Suppressor macrophage (primary cell): ENCODE results near the gene CTNNAL1.

ENCODE experiments used
- DNase-seq, 4 experiments: peaks; one replicate each; pipeline ENCODE4 v3.0.0-alpha.2; 2020 to 2022

The CTNNAL1 gene

DNA sequence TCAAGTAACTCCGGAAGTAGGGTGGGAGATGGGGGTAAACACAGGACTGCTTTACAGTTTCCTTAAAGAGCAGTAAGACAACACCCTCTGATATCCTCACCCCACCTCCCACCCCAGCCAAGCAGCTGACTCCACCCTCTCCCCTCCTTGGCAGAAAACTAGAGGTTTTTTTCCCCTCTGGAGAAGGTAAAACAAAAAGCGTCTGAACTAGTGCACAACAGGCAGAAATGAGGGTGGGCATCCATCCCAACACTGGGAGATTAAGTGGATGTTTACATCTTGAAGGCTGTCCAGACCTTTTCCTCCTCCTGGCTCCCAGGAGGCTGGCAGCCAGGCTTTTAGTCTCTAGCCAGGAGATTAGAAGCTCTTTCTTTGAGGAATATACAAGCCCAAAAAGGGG is 13.9 kb upstream of the CTNNAL1 start:
- no peak for DNase-seq

DNA sequence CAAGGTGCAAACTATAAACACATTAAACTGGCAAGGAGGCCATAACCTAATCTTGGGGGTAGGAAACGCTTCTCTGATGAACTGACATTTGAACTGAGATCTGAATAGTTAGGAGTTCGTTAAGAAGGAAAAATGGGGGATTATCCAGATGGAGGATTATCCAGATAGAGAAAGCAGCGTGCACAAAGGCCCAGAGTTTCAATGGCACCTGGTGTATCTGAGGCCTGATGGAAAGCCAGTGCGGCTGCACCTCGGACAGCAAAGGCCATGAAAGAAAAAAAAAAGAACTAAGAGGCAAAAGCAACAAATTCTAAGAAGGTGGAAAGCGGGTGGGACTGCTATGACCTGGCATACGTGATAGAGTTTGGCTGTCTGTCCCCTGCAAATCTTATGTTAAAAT is 13.0 kb upstream of the CTNNAL1 start:
- no peak for DNase-seq

DNA sequence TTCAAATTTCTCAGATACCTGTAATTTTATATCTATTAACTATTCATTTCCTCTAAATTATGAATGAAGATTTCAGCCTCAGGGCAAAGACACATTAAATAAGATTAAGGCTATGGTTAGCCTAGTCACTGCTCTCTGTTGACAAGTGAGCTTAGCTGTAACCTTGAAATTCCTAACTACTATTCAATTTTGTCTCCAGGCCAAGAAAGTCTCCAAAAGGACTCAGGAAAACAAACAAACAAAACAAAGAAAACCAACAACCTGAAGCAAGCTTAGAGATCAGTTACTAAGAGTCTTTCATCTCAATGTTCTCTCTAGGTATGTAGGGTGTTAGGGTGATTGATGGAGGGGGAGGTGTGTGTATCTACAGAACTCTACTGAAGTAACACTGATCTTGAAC is 9.6 kb upstream of the CTNNAL1 start:
- no peak for DNase-seq

DNA sequence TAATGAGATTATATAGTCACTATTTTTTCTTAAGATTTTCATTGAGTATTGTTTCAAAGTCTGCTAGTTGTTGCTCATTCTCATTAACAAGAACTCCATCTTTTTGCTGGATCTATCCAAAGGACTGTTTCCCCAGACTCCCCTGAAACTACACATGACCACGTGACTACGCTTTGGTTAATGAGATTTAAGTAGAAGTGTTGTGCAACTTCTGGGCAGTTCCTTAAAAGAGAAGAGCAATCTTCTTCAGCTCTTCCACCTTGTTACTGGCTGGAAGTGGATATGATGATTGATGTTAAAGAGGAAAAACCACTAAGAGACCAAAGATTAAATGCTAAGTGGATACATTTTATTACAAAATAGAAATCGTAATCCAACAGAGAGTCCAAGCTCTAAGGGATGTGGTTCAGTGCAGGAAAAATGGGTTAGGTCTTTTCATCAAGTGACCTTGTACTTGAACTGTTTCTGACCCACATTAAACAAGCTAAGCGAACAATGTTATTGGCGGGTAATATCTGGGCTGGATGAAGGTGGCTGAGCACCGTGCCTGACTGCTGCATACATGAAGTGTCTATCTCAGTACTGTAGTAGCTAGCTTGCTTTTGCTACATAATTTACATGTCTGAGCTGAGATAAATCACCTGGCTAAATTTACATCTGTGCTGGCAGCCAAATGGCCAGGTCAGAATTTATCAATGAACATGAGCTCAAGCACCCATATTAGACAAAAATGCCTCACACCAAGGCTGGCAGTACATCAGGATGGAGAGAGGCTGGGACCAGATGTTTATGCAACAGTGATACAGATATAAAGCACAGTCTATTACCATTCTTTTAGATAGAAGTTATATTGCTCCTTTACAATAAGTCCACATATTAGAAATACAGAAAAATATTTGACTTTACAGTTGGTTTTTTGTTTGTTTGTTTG is 7.5 kb upstream of the CTNNAL1 start:
- DNase-seq = peak; percentile 16 to 67 (median 50)

DNA sequence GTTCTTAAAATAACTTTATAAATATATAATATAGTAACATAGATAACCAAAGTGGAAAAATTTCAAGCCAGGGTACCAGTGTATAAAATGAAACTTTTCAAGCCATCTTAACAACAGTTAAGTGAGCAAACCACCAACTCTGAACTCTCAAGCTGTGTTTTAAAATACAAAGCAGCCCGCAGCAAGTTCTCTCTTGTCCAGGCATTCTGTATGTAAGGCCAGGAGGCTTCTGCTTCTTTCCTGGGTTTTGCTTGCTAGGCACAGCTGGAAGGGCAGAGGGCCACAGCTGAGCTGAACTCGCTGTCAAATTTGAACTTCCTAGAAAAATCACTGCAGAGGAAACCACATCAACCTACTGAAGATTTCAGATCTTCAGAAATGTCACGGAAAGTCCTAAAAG is 6.8 kb upstream of the CTNNAL1 start:
- peak in 2 of 4 experiments; percentile 4 to 12 for DNase-seq

DNA sequence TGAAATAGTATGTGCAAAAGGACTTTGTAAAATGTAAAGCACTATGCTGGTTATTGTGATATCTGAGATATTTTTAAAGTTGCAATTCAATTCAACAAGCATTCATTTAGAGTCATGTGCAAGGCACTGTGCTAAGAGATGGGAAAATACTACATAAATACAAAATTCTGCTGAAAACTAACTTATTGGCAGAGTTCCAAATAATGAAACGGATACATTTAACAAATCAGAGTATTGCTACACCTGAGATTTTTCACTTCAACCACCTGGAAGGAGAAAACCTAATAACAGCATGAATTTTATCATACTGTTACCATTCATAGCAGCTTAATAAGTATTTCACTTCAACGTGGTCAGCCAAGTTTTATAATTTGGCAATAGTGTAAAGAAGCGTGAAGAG is 6.1 kb upstream of the CTNNAL1 start:
- DNase-seq = no peak

DNA sequence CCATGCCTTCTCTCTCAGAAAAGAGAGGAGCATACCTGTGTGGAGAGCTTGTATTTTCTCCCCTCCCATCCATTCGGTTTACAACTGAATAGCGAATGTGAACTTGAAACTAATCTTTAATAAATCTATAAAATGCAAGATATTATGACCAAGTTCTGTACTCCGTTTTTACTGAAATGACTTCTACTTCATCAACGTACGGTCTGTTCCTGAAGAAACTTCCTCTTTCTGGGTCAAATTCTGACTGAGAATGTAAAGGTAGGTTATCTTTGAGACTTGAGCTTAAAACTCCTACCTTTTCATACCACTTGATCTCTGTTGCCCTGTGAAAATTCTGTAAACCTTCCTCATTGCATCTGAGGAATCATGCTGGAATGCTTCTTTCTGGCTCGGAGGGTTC is 4.2 kb upstream of the CTNNAL1 start:
- DNase-seq = no peak

DNA sequence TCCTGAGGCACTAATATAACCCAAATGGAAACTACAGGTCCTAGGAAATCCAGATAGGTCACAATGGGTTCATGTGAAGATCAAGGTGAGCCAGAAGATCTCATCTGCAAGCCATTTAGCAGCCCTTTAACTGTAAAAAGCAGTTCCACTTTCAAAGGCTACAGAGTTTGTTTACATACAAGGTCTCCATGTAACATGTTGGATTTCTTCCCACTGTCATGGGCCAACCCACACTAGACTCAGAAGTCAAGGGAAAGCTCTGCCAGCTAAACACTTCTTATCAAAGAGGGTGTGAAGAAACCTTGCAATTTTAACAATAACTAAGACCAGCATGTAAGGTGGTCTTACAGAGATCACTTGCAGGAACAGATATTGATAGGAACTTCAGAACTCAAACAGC is 3.8 kb upstream of the CTNNAL1 start:
- DNase-seq = no peak

DNA sequence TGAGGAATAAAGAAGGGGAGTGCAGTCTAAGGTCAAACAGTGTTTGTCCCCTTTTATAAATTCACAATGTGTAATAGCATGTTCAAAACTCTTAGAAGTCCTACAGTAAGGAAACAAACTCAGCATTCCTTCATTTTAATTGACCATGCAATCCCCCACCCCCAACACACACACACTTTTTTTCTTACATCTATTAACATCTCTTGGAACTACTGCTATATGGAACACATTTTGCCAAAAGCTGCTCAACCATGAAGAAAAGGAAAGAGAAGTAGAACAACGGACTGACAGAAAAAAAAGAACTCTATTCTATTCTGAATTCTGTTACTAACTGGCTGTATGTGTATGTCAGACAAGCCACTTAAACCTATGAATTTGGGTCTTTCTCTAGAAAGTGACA is 2.8 kb upstream of the CTNNAL1 start:
- no peak for DNase-seq

DNA sequence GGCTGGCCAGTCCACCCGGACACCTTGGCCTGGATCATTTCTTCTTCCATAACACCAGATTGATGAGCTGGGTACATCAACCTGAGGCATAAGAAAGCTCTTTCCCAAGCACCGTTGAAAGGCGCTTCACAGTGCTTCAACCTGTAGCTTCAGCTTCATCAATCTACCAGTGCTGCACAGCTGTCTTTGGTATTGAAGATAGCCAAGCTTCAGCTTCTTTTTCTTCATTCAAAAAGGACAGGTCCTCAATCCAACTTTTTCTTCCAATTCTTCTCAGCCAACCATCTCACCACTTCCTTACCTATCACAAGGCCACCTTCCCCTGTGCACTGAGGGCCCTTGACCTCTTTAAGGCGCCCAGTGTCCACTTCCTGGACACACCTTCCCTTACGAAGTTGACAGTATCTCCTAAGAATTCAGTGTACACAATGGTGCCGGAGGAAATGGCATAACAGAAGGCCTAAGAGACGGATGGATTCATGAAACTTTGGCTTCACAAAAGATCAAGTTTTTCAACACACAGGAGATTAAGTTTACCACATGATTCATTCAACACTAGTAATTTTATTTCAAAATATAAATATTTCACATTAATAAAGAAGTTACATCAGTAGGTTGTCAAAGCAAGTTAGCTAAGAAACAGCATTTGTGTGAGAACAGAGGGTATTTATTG is 1.4 kb upstream of the CTNNAL1 start:
- no peak for DNase-seq

DNA sequence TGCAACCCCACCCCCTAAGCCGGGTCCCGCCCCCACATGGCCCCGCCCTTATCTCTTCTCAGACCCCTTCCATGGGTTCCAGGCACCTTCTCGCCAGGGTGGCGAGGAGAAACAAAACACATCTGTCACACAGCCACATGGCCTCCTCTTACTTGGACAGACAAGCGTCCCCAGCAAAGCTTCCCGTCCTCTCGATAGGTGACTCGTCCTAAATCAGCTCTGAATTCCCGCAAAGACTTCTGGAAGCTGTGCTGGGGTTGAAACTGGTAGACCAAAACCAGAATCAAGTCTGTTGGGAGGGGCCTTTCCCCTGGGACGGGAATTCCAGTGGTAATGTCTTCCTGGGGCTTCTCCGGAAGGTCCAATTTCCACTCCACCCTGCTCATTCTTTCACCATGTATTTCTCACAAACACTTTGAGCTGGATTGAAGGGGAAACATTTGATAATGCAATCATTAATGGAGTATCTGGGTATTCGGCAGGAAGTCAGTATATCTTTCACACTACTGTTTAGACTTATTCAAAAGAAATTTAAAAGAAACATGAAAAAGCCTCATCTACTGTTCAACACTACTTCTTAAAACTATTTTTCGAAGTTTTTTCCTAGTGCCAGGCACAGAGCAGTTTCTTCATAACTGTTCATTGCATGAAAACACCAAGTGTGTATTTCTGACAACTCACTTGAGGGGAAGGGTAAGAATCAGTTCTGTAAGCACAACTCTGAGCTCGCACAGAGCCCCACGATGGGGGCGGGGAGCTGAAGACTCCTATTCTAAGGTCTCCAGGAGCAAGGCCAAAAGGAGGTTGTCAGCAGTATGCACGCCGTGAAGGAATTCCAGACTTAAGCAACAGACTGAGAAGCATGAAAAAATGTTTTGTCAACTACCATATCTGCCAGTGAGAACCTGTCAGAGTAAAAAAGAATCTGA is 644 bp upstream of the CTNNAL1 start:
- no peak for DNase-seq

DNA sequence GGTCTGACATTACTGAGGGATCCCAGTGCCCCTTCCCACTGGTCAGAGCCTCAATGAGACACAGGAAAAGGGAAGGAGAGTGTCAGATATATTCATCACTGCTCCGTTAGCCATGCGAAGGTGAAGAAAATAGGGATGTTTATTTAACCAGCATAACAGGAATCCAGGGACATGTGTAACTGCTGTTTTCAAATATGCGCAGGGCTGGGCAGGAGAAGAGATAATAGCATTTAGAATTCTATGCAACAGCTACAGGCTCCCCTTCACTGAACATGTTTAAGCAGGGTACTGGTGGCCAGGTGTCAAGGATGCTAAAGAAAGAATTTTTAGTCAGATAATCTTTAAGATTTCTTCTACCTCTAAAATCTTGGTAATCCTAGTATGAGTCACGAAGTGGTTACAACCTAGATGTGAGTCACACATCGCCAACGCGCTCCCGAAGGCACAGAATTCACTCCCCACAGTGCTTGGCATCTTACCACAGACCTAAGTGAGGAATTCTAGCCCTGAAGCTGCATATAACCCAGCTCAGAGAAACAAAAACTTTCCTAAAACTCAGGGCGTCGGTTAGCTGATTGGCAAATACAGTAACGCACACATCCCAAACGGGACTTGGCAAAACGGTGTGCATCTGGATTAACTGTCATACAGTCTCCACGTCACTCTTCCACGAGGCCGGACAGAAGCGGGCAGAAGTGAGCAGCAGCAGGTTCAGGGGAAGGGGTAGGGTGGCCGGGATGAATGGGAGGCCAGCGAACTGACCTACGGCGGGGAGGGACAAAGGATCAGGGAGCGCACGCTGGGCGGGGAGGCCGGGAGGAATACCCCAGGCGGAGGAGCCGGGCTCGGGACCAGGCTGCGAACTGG is 1.1 kb downstream of the CTNNAL1 start:
- DNase-seq = peak; percentile 63 to 79 (median 68)

DNA sequence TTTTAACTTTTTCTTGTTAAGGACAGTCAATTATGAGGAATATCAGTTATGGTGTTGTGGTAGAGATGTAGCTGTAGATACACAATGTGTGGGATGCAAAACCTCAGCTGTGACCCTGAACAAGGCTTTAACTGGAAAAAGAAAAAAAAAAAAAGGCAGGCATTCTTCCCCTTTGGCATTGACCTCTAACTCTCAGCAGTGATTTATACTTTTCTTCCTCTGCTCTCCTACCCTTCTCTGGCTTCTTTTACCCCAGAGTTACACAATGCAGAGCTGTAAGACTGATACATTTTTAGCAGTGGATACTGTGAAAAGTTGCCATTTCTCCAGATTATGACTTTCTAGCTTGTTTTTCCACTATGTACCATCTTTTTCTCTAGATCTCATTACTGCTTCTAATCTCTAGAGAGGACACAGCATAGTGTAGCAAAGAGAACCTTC is 2.0 kb downstream of the CTNNAL1 start:
- peak in 3 of 4 experiments; percentile 5 to 54 (median 42) for DNase-seq

DNA sequence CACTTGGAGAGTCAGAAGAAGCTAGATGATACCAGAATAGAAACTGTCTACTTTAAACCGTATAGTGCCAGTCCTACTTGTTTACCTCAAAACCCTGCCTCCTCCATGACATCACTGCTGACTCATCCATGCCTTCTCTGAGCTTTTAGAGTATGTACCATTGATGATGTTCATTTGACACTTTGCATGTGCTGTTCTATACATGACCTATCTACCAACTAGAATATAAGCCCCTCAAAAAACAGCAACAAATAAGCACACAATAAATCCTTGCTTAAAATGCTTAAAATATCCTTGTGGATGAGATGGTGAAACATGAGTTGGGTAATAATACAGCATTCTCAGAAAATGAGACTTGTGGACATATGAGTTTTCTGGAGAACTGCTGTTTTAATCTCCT is 2.6 kb downstream of the CTNNAL1 start:
- DNase-seq = peak; percentile 29 to 58 (median 48)

DNA sequence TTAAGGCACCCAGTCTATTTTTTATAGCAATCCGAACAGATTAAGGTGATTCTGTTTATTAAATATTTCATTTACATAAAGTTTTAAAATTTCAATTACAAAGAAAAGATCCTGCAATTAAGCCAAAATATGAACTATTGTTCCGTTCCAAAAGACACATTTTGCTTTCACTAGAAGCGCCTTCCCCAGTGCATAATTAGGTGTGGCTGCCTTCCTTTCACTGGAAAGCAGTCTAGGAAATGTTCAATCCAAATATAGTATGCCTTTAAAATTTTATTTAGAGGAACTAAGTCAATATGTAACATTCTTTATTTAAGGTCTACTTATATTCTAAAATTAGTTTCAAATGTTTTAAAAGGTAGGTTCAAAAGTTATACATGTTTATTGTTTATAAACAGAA is 7.6 kb downstream of the CTNNAL1 start:
- no peak for DNase-seq

DNA sequence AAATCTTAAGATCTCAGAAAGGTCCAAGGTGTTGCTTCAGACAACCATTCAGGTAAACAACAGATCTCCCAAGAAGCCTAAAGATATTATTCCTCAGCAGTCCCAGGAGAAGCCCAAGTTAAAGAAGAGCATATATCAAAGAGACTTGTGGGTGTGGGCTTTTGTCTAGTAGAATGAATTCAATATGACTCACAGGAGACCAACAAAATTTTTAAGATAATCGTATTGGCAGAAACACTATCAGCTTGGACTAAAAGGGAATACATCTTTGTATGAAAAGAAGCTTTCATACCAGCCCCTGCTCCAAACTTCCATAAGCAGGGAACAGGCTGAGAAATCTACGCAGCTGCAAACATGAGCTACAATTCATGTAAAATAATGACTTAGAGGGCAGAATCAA is 10.2 kb downstream of the CTNNAL1 start:
- DNase-seq = no peak

DNA sequence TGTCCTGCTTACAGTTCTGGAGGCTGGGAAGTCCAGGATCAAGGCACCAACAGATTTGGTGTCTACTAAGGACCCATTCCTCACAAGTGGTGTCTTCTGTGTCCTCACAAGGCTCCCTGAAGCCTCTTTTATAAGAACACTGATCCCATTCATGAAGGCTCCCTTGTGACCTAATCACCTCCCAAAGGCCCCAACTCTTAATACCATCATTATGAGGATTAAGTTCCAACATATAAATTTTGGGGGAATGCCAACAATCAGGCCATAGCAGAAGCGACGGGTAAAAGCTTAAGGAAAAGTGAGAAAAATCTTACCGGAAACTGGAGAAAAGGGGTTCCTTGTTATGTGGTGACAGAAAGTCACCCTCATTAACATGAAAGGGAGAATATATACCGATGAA is 11.2 kb downstream of the CTNNAL1 start:
- no peak for DNase-seq

DNA sequence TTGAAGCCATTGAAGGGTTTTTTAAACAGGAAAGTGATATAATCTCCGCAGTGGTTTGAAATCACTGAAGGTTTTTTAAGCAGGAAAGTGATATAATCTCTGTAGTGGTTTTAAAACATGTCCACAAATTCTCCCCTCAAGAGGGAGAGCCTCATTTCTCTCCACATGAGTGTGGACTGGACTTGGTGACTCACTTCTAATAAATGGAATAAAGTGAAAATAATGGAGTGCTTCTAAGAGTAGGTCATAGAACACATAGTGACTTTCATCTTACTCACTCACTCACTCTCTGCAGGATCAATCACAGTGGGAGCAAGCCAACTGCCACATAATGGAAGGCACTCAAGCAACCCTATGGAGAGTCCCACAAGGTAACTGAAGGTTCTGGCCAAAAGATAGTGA is 12.0 kb downstream of the CTNNAL1 start:
- no peak for DNase-seq

DNA sequence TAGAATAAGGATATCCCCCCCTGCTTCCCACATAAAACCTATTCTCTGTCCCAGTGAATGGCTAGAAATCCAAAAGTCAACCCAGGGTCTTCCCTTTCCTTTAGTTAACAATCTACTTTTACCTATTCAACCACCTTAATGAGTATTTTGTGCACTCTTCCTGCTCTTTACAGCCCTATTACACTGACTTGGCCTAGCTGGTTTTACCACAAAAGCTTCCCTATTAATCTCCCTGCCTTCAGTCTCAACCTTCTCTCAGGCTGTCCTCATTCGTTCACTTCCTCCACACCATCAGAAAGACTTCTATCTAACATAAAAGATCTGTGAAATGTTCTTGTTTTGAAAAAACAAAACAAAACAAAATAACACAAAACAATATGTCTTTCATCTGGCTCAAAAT is 16.2 kb downstream of the CTNNAL1 start:
- no peak for DNase-seq

DNA sequence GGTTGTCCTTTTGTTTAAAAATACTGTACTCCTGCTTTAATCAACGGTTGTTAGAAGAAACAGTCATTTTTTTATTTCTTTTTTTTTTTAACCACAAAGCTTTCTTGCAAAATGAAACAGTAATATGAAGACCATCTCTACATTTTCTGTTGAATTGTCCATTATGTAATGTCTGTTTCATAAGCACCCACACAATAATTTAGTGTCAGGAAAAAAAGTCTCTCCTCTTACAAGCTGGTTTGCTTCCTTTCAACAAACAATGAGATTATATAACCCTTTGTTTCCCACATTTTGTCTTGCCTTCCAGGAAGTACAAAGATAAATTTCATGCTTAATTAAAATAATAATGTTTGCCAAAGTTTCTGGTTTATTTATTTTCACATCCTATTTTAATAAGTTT is 16.7 kb downstream of the CTNNAL1 start:
- no peak for DNase-seq

DNA sequence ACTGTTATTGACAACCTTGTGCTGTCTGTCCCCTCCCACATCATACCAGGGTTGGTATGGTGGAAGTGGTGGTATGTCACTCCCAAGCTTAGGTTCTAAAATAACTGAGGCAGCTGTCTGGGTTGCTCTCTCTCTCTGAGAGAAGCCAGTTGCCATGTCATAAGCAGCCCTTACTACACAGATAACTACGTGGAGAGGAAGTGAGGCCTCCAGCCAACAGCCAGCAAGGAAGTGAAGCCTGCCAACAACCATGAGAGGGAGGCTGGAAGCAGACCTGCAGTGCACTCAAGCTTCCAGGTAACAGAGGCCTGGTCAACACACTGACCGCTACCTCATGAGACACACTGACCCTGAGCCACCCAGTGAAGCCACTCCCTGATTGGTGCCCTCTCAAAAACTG is 18.6 kb downstream of the CTNNAL1 start:
- DNase-seq = peak; percentile 36 to 61 (median 56)

DNA sequence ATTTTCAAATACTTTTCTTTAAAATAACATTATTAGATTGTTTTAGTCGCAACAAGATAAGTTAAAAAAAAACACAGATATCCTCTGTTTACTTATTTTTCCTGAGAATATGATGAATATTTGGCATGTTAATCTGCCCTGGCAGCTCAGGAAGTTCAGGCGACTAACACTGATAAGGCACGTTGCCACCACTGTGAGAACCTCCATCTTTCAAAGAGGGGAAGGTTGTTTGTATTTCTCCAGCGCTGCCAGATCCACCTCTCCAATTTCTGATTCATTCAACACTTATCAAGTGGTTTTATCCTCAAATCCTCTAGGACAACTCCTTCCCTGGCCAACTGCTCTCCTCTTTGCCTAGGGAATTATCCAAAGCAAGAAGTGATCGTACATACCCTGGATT is 21.8 kb downstream of the CTNNAL1 start:
- DNase-seq = no peak
